ENCODE data around the gene STON1. TPM values are rescaled to one million over a fixed set of nuclear protein-coding genes. Genes with fewer than 3 reads are reported as not detected.

Gene STON1
- total and polyA plus RNA-seq, 2 of the 8 experiments (the other 6 are each of a cell fraction or from before 2014, with no cell fraction given): 5.0 to 10.1 TPM

GRCh38 chr2:48613211-48613610 lies 83.3 kb downstream of the STON1 start:
- Histone ChIP-seq H3K4me2 (ENCODE audit: insufficient read depth in 1 of 2, low read depth in 2 of 2, low read length in 2 of 2) (no peak overlapping the region), H3K9ac (replicated peaks in 1 of 4; ENCODE audit: extremely low read depth in 1 of 4, low read depth in 3 of 4, low read length in 3 of 4) (no peak overlapping the region), H3K18ac (ENCODE audit: extremely low read depth, low read length) (no peak overlapping the region), H2BK15ac (ENCODE audit: low read length) (no peak overlapping the region), H3K23me2 (ENCODE audit: low read depth, low read length) (no peaks in the 10 kb centered on the region), H3K23ac (ENCODE audit: insufficient read length) (no peak overlapping the region), H3K36me3 (ENCODE audit: control insufficient read depth in 2 of 4, insufficient read depth in 4 of 4, low read length in 3 of 4) (no peaks in the 10 kb centered on the region), H4K8ac (ENCODE audit: extremely low read depth, insufficient read depth, low read length) (no peak overlapping the region), H4K91ac (replicated peaks; ENCODE audit: insufficient read length, low read length) (no peak overlapping the region), H3K27ac (ENCODE audit: low read depth, low read length) (no peak overlapping the region), H4K20me1 (replicated peaks in 1 of 2; ENCODE audit: control insufficient read depth in 1 of 2, insufficient read depth in 2 of 2, low read length in 2 of 2) (no peaks in the 10 kb centered on the region), H3K79me1 (ENCODE audit: low read depth, low read length) (no peaks in the 10 kb centered on the region), H3K4ac (replicated peaks; ENCODE audit: insufficient read length, low read depth, low read length) (no peak overlapping the region), H3K27me3 (replicated peaks in 1 of 4; ENCODE audit: control insufficient read depth in 3 of 4, extremely low read depth in 1 of 4, insufficient read depth in 3 of 4, low read length in 3 of 4) (no peaks in the 10 kb centered on the region), H2BK12ac (ENCODE audit: low read depth, low read length) (no peak overlapping the region), H2AK5ac (ENCODE audit: low read depth, low read length) (no peak overlapping the region), H2BK120ac (replicated peaks; ENCODE audit: low read depth, low read length) (no peak overlapping the region), H3K9me3 (ENCODE audit: insufficient read depth in 2 of 2, low read depth in 1 of 2, low read length in 1 of 2) (peaks cover 0 to 11% of the 10 kb centered on the region in 2 experiments; a peak in 2 of 4 replicates), H3K14ac (ENCODE audit: insufficient read length) (no peak overlapping the region), H2BK20ac (ENCODE audit: low read length) (no peak overlapping the region), H3K4me1 (replicated peaks in 1 of 4; ENCODE audit: control insufficient read depth in 3 of 4, insufficient read depth in 4 of 4, low read length in 3 of 4) (no peaks in the 10 kb centered on the region), H4K5ac (ENCODE audit: insufficient read length, low read depth, low read length) (no peak overlapping the region), H3K4me3 (ENCODE audit: extremely low read depth in 1 of 4, insufficient read depth in 2 of 4, low read depth in 3 of 4, low read length in 4 of 4) (no peak overlapping the region), H3K56ac (replicated peaks; ENCODE audit: insufficient read length, low read depth, low read length) (no peak overlapping the region), H3K79me2 (ENCODE audit: control insufficient read depth in 1 of 2, insufficient read depth in 2 of 2, low read length in 2 of 2) (no peaks in the 10 kb centered on the region), H2BK5ac (ENCODE audit: low read depth, low read length) (no peak overlapping the region), H2AFZ (ENCODE audit: low read length) (no peak overlapping the region)
- FAIRE-seq (no peak), DNase-seq (ENCODE audit: low read depth in 1 of 2, low spot score in 2 of 2) (no peak)
- 87% methylated on average over 2 of the region's 2 CpGs; no CpG with 5 or more reads in 1 of the 2 experiments for WGBS, 2 experiments (ENCODE audit: extremely low coverage in 1 of 2, insufficient coverage in 1 of 2, insufficient read length in 1 of 2, insufficient replicate concordance in 2 of 2, low coverage in 1 of 2, low lambda C conversion rate in 2 of 2, missing lambda C conversion rate in 1 of 2)
- CTCF ChIA-PET (ENCODE audit: partially characterized antibody): interaction anchor here (1.0 to 1.4 kb wide), 2 partner anchors 10 to 211 kb away, joined by 3 to 5 read pairs; no protein-coding TSS in a partner anchor
- POLR2A ChIA-PET (ENCODE audit: partially characterized antibody): no interaction called here
- TF ChIP-seq BCL11A (IDR thresholded peaks at IDR 0.05; ENCODE audit: low read depth in 2 of 2, low read length in 2 of 2) (no peak), USF2 (IDR thresholded peaks at IDR 0.05; ENCODE audit: low read length) (no peak), TAF7 (optimal IDR thresholded peaks at IDR 0.05; ENCODE audit: borderline replicate concordance, low read depth, low read length) (no peak), RXRA (IDR thresholded peaks at IDR 0.05; ENCODE audit: insufficient read depth, low read depth, low read length) (no peak), SIX5 (IDR thresholded peaks at IDR 0.05; ENCODE audit: low read depth, low read length) (no peak), GTF2F1 (IDR thresholded peaks at IDR 0.05; ENCODE audit: borderline replicate concordance, low read depth, low read length) (no peak), CTBP2 (IDR thresholded peaks at IDR 0.05; ENCODE audit: borderline replicate concordance, insufficient read depth, insufficient read length, low read length) (no peak), CTCF (IDR thresholded peaks at IDR 0.05; ENCODE audit: control extremely low read depth in 1 of 3, insufficient read depth in 1 of 3, low read depth in 1 of 3, low read length in 3 of 3) (no peak), SAP30 (IDR thresholded peaks at IDR 0.05; ENCODE audit: insufficient read depth, insufficient replicate concordance, low read length) (no peak)
